Measurements from ENCODE around the gene KATNB1. TPM values are rescaled to one million over a fixed set of nuclear protein-coding genes. Genes with fewer than 3 reads are reported as not detected.

KATNB1 gene
- total RNA-seq, 1 experiment from 2014 or later, result 60.4 TPM

DNA sequence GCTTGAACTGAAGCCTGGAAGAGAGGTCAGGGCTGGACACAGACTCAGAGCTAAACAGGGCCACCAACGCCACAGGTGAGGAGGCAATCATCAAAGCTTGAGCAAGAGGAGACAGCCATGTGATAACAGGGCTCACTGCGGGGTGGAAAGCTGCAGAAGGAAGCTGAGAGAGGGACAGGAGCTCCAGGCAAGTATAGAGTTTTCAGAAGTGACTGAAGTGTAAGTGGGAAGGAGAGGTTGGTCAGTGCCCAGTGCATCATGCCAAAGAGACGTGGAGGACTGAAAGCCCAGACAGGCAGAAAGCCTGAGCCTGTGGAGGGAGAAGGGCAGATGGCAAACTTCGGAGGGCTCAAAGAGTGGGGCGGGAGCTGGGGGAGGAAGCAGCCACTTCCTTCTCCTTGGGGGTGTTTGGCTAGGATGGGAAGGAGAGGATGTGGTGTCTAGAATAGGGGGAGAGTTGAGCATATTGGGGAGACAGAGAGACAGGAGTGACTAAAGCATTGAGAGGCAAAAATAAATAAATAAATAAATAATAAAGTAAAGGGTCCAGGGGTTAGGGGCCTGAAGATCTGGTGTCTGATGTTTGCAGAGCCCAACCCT is 64.1 kb downstream of the KATNB1 start:
- CTCF ChIA-PET, result interaction anchor here (1.2 to 10.8 kb wide), 5 partner anchors 23 to 322 kb away, joined by 3 to 120 read pairs (median 3); no protein-coding TSS in a partner anchor
- TF ChIP-seq FOXK1 (CRISPR knock-in tag; IDR thresholded peaks at IDR 0.05) (no peak), HMGA2 (CRISPR knock-in tag; IDR thresholded peaks at IDR 0.05) (no peak), TEAD4 (CRISPR knock-in tag; IDR thresholded peaks at IDR 0.05) (no peak), FOXJ3 (CRISPR knock-in tag; IDR thresholded peaks at IDR 0.05; ENCODE audit: borderline replicate concordance) (no peak), ZNF138 (CRISPR knock-in tag; conservative IDR thresholded peaks at IDR 0.05) (no peak), SOX15 (CRISPR knock-in tag; IDR thresholded peaks at IDR 0.05) (no peak), RORB (CRISPR knock-in tag; IDR thresholded peaks at IDR 0.05) (no peak), ZNF423 (CRISPR knock-in tag; IDR thresholded peaks at IDR 0.05) (no peak)
- TF ChIP-seq, protein P1, sequence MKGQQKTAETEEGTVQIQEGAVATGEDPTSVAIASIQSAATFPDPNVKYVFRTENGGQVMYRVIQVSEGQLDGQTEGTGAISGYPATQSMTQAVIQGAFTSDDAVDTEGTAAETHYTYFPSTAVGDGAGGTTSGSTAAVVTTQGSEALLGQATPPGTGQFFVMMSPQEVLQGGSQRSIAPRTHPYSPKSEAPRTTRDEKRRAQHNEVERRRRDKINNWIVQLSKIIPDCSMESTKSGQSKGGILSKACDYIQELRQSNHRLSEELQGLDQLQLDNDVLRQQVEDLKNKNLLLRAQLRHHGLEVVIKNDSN (CRISPR knock-in tag; IDR thresholded peaks at IDR 0.05), result no peak
- TF ChIP-seq, protein P2, sequence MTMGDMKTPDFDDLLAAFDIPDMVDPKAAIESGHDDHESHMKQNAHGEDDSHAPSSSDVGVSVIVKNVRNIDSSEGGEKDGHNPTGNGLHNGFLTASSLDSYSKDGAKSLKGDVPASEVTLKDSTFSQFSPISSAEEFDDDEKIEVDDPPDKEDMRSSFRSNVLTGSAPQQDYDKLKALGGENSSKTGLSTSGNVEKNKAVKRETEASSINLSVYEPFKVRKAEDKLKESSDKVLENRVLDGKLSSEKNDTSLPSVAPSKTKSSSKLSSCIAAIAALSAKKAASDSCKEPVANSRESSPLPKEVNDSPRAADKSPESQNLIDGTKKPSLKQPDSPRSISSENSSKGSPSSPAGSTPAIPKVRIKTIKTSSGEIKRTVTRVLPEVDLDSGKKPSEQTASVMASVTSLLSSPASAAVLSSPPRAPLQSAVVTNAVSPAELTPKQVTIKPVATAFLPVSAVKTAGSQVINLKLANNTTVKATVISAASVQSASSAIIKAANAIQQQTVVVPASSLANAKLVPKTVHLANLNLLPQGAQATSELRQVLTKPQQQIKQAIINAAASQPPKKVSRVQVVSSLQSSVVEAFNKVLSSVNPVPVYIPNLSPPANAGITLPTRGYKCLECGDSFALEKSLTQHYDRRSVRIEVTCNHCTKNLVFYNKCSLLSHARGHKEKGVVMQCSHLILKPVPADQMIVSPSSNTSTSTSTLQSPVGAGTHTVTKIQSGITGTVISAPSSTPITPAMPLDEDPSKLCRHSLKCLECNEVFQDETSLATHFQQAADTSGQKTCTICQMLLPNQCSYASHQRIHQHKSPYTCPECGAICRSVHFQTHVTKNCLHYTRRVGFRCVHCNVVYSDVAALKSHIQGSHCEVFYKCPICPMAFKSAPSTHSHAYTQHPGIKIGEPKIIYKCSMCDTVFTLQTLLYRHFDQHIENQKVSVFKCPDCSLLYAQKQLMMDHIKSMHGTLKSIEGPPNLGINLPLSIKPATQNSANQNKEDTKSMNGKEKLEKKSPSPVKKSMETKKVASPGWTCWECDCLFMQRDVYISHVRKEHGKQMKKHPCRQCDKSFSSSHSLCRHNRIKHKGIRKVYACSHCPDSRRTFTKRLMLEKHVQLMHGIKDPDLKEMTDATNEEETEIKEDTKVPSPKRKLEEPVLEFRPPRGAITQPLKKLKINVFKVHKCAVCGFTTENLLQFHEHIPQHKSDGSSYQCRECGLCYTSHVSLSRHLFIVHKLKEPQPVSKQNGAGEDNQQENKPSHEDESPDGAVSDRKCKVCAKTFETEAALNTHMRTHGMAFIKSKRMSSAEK (CRISPR knock-in tag; IDR thresholded peaks at IDR 0.05; ENCODE audit: borderline replicate concordance), result no peak
- TF ChIP-seq, protein P3, sequence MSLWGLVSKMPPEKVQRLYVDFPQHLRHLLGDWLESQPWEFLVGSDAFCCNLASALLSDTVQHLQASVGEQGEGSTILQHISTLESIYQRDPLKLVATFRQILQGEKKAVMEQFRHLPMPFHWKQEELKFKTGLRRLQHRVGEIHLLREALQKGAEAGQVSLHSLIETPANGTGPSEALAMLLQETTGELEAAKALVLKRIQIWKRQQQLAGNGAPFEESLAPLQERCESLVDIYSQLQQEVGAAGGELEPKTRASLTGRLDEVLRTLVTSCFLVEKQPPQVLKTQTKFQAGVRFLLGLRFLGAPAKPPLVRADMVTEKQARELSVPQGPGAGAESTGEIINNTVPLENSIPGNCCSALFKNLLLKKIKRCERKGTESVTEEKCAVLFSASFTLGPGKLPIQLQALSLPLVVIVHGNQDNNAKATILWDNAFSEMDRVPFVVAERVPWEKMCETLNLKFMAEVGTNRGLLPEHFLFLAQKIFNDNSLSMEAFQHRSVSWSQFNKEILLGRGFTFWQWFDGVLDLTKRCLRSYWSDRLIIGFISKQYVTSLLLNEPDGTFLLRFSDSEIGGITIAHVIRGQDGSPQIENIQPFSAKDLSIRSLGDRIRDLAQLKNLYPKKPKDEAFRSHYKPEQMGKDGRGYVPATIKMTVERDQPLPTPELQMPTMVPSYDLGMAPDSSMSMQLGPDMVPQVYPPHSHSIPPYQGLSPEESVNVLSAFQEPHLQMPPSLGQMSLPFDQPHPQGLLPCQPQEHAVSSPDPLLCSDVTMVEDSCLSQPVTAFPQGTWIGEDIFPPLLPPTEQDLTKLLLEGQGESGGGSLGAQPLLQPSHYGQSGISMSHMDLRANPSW (CRISPR knock-in tag; conservative IDR thresholded peaks at IDR 0.05; ENCODE audit: low read depth), result no peak
- TF ChIP-seq, protein P4, sequence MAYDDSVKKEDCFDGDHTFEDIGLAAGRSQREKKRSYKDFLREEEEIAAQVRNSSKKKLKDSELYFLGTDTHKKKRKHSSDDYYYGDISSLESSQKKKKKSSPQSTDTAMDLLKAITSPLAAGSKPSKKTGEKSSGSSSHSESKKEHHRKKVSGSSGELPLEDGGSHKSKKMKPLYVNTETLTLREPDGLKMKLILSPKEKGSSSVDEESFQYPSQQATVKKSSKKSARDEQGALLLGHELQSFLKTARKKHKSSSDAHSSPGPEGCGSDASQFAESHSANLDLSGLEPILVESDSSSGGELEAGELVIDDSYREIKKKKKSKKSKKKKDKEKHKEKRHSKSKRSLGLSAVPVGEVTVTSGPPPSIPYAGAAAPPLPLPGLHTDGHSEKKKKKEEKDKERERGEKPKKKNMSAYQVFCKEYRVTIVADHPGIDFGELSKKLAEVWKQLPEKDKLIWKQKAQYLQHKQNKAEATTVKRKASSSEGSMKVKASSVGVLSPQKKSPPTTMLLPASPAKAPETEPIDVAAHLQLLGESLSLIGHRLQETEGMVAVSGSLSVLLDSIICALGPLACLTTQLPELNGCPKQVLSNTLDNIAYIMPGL (CRISPR knock-in tag; IDR thresholded peaks at IDR 0.05), result no peak
- TF ChIP-seq, protein P5, sequence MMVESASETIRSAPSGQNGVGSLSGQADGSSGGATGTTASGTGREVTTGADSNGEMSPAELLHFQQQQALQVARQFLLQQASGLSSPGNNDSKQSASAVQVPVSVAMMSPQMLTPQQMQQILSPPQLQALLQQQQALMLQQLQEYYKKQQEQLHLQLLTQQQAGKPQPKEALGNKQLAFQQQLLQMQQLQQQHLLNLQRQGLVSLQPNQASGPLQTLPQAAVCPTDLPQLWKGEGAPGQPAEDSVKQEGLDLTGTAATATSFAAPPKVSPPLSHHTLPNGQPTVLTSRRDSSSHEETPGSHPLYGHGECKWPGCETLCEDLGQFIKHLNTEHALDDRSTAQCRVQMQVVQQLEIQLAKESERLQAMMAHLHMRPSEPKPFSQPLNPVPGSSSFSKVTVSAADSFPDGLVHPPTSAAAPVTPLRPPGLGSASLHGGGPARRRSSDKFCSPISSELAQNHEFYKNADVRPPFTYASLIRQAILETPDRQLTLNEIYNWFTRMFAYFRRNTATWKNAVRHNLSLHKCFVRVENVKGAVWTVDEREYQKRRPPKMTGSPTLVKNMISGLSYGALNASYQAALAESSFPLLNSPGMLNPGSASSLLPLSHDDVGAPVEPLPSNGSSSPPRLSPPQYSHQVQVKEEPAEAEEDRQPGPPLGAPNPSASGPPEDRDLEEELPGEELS (CRISPR knock-in tag; IDR thresholded peaks at IDR 0.05), result no peak
- TF ChIP-seq, protein P6, sequence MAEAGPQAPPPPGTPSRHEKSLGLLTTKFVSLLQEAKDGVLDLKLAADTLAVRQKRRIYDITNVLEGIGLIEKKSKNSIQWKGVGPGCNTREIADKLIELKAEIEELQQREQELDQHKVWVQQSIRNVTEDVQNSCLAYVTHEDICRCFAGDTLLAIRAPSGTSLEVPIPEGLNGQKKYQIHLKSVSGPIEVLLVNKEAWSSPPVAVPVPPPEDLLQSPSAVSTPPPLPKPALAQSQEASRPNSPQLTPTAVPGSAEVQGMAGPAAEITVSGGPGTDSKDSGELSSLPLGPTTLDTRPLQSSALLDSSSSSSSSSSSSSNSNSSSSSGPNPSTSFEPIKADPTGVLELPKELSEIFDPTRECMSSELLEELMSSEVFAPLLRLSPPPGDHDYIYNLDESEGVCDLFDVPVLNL (CRISPR knock-in tag; IDR thresholded peaks at IDR 0.05; ENCODE audit: borderline replicate concordance, low read depth), result no peak
- no peak for ATAC-seq
- no peaks in the 10 kb centered on the region for H3K9me3 Mint-ChIP-seq
- H3K4me3 Mint-ChIP-seq, result no peak overlapping the region
- POLR2A ChIA-PET, result interaction anchor here (0.8 kb wide), 1 partner anchor 10 kb away, joined by 3 read pairs; no protein-coding TSS in a partner anchor
- H3K36me3 Mint-ChIP-seq, result no peaks in the 10 kb centered on the region
- H3K27ac Mint-ChIP-seq, result no peak overlapping the region
- H3K4me1 Mint-ChIP-seq, result peaks cover 67% of the 10 kb centered on the region
- DNase-seq (ENCODE audit: low spot score), result no peak
- H3K27me3 Mint-ChIP-seq (ENCODE audit: low read depth), result peaks cover 31% of the 10 kb centered on the region
